ENCODE results near the gene LINGO1. TPM values are rescaled to one million over a fixed set of nuclear protein-coding genes. Genes with fewer than 3 reads are reported as not detected.

Gene LINGO1
- total and polyA plus RNA-seq, 9 donors, result 0.36 to 4.5 (median 1.3) TPM

GRCh38 chr15:77627067-77627466, 5.6 kb downstream of the LINGO1 start:
- intact Hi-C loops (cut with DNase I), result no loop called here
- no peaks in the 10 kb centered on the region for H3K36me3 ChIP-seq
- 82 to 83% (median 82%) methylated on average over 11 to 12 of the region's 12 CpGs for WGBS, 3 donors
- no peak for TF ChIP-seq CTCF (IDR thresholded peaks at IDR 0.05)
- TF ChIP-seq POLR2A (IDR thresholded peaks at IDR 0.05), result no peak
- no peak for TF ChIP-seq EP300 (IDR thresholded peaks at IDR 0.05)
- no peaks in the 10 kb centered on the region for H3K9me3 ChIP-seq
- H3K4me1 ChIP-seq (ENCODE audit: insufficient read depth), result no peaks in the 10 kb centered on the region
- peaks cover 3% of the 10 kb centered on the region for H3K27me3 ChIP-seq
- H3K27ac ChIP-seq, result no peak overlapping the region
- no peak for DNase-seq
- H3K4me3 ChIP-seq, result no peak overlapping the region

- no peak overlapping the region for H3K4me3 ChIP-seq
- H3K27me3 ChIP-seq, result no peaks in the 10 kb centered on the region
- H3K27ac ChIP-seq, result no peak overlapping the region
- WGBS, 3 donors, result 78 to 98% (median 82%) methylated on average over 3 of the region's 3 CpGs
- DNase-seq, result no peak
- H3K4me1 ChIP-seq (ENCODE audit: insufficient read depth), result no peaks in the 10 kb centered on the region
- H3K9me3 ChIP-seq, result no peaks in the 10 kb centered on the region
- no peaks in the 10 kb centered on the region for H3K36me3 ChIP-seq
- intact Hi-C loops (cut with DNase I), result no loop called here
- TF ChIP-seq POLR2A (IDR thresholded peaks at IDR 0.05) (no peak), EP300 (IDR thresholded peaks at IDR 0.05) (no peak), CTCF (IDR thresholded peaks at IDR 0.05) (no peak)
These were observed 6.7 kb downstream of the LINGO1 start for GRCh38 chr15:77626002-77626401.

GRCh38 chr15:77625376-77625775, 7.3 kb downstream of the LINGO1 start:
- no peaks in the 10 kb centered on the region for H3K36me3 ChIP-seq
- H3K27ac ChIP-seq, result no peak overlapping the region
- H3K4me1 ChIP-seq (ENCODE audit: insufficient read depth), result no peaks in the 10 kb centered on the region
- no peaks in the 10 kb centered on the region for H3K27me3 ChIP-seq
- H3K9me3 ChIP-seq, result no peaks in the 10 kb centered on the region
- H3K4me3 ChIP-seq, result no peak overlapping the region
- 87 to 92% (median 89%) methylated on average over 3 of the region's 3 CpGs for WGBS, 3 donors
- no peak for DNase-seq
- intact Hi-C loops (cut with DNase I), result no loop called here
- no peak for TF ChIP-seq EP300 (IDR thresholded peaks at IDR 0.05)
- no peak for TF ChIP-seq CTCF (IDR thresholded peaks at IDR 0.05)
- TF ChIP-seq POLR2A (IDR thresholded peaks at IDR 0.05), result no peak

GRCh38 chr15:77624868-77625267, 7.8 kb downstream of the LINGO1 start:
- Histone ChIP-seq H3K27me3 (no peaks in the 10 kb centered on the region), H3K9me3 (no peaks in the 10 kb centered on the region), H3K4me1 (ENCODE audit: insufficient read depth) (no peaks in the 10 kb centered on the region), H3K36me3 (no peaks in the 10 kb centered on the region), H3K4me3 (no peak overlapping the region), H3K27ac (no peak overlapping the region)
- intact Hi-C loops (cut with DNase I), result no loop called here
- TF ChIP-seq EP300 (IDR thresholded peaks at IDR 0.05) (no peak), CTCF (IDR thresholded peaks at IDR 0.05) (no peak), POLR2A (IDR thresholded peaks at IDR 0.05) (no peak)
- 62 to 75% (median 74%) methylated on average over 7 of the region's 7 CpGs for WGBS, 3 donors
- DNase-seq, result no peak

Data from ovary (tissue), 9 donors.